ENCODE measurements around the gene SRPX.

DNA sequence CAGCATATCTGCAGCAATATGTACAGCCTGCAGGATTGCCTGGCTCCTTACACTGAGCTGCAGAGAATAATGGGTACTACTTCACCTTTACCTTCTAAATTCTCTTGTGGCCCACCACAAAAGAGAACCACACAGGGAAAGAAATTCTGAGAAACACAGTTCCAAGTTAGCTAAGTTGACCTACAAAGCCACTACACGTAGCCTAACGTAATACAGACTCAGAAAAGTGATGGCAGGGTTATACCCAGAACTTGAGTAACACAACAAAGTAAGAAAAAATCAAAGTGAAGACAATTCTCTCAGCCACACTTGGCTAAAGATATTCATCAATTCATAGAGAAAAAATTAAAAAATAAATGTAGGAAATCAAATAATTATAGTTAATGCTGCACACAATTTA is 26.4 kb upstream of the SRPX start:
- TF ChIP-seq, protein P1, sequence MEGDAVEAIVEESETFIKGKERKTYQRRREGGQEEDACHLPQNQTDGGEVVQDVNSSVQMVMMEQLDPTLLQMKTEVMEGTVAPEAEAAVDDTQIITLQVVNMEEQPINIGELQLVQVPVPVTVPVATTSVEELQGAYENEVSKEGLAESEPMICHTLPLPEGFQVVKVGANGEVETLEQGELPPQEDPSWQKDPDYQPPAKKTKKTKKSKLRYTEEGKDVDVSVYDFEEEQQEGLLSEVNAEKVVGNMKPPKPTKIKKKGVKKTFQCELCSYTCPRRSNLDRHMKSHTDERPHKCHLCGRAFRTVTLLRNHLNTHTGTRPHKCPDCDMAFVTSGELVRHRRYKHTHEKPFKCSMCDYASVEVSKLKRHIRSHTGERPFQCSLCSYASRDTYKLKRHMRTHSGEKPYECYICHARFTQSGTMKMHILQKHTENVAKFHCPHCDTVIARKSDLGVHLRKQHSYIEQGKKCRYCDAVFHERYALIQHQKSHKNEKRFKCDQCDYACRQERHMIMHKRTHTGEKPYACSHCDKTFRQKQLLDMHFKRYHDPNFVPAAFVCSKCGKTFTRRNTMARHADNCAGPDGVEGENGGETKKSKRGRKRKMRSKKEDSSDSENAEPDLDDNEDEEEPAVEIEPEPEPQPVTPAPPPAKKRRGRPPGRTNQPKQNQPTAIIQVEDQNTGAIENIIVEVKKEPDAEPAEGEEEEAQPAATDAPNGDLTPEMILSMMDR (IDR thresholded peaks at IDR 0.05): no peak
- no peak for TF ChIP-seq POLR2A (IDR thresholded peaks at IDR 0.05)
